Measurements from ENCODE around the gene RIPOR2. TPM values are rescaled to one million over a fixed set of nuclear protein-coding genes. Genes with fewer than 3 reads are reported as not detected.

Gene RIPOR2
- total RNA-seq, 2 experiments from 2014 or later, result 18.0 to 28.9 TPM

DNA sequence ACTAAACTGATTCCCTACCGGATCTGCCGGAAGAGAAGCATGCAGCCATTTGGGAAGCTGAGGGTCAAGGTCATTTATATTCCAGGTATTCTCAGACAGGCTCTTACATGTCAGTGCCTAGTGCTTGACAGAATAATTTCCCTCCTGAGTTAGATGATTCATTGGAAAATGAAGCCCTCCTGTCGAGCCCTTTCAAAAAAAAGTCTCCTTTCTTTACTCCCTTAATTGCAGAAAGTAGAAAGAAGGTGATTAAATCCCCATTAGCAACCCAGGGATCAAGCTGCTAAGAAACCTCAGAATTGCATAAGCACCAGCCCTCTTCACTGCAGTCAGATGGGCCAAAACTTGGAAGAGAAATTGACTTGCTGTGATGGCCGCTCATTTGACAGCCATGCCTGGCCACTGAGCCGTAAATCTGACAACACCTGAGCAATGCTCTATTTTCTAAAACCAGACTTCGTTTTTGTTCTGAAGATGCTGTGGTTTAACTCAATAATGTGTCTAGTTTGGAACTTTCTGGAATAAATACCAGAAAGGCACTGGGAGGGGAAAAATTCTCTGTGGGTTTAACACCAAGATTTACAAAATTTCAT, 76.1 kb downstream of the RIPOR2 start:
- TF ChIP-seq EZH2phosphoT487 (IDR thresholded peaks at IDR 0.05; ENCODE audit: borderline replicate concordance, low read depth, low read length), result no peak
- TF ChIP-seq, protein P1, sequence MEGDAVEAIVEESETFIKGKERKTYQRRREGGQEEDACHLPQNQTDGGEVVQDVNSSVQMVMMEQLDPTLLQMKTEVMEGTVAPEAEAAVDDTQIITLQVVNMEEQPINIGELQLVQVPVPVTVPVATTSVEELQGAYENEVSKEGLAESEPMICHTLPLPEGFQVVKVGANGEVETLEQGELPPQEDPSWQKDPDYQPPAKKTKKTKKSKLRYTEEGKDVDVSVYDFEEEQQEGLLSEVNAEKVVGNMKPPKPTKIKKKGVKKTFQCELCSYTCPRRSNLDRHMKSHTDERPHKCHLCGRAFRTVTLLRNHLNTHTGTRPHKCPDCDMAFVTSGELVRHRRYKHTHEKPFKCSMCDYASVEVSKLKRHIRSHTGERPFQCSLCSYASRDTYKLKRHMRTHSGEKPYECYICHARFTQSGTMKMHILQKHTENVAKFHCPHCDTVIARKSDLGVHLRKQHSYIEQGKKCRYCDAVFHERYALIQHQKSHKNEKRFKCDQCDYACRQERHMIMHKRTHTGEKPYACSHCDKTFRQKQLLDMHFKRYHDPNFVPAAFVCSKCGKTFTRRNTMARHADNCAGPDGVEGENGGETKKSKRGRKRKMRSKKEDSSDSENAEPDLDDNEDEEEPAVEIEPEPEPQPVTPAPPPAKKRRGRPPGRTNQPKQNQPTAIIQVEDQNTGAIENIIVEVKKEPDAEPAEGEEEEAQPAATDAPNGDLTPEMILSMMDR (conservative IDR thresholded peaks at IDR 0.05; ENCODE audit: low read length), result no peak
- ChIA-PET POLR2A (interaction anchor here (0.6 to 1.8 kb wide), 7 partner anchors 14 to 169 kb away, joined by 3 to 8 read pairs (median 4); no protein-coding TSS in a partner anchor), CTCF (ENCODE audit: unreplicated experiment) (interaction anchor here (1.0 kb wide), 2 partner anchors 23 to 132 kb away, joined by 3 read pairs; no protein-coding TSS in a partner anchor)
- H3K4me3 ChIP-seq (ENCODE audit: low read depth, low read length, poor library complexity, severe bottlenecking), result no peak overlapping the region
- peaks cover 68% of the 10 kb centered on the region for H3K36me3 ChIP-seq (ENCODE audit: insufficient read depth, low read length)
- peak overlapping the region; percentile 69 for H3K4me2 ChIP-seq (ENCODE audit: low read length)
- H3K4me1 ChIP-seq (ENCODE audit: insufficient read depth, low read length, poor library complexity, severe bottlenecking), result peaks cover 94% of the 10 kb centered on the region
- no peaks in the 10 kb centered on the region for H4K20me1 ChIP-seq (ENCODE audit: insufficient read depth, low read length)
- peak overlapping the region; percentile 82 for H3K27ac ChIP-seq (ENCODE audit: low read depth, low read length, poor library complexity, severe bottlenecking)
- BruUV-seq (replicated peaks), result no TSS peak
- peaks cover 4% of the 10 kb centered on the region; the same call in 1 of the 2 replicates for H3K79me2 ChIP-seq (ENCODE audit: insufficient read depth, low read depth, low read length)
- no peaks in the 10 kb centered on the region for H3K9me2 ChIP-seq (ENCODE audit: insufficient read depth, low read length)
- intact Hi-C loops (cut with micrococcal nuclease; ENCODE audit: unreplicated experiment), result loop anchor here (5.0 kb wide), 1 partner anchor 278 kb away; no protein-coding TSS in a partner anchor
- peak; percentile 28 for DNase-seq (ENCODE audit: low spot score)
- peak overlapping the region; percentile 7; the same call in 1 of the 2 replicates for H2AFZ ChIP-seq (ENCODE audit: low read length)
- H3K9me3 ChIP-seq (ENCODE audit: low read length), result no peaks in the 10 kb centered on the region

DNA sequence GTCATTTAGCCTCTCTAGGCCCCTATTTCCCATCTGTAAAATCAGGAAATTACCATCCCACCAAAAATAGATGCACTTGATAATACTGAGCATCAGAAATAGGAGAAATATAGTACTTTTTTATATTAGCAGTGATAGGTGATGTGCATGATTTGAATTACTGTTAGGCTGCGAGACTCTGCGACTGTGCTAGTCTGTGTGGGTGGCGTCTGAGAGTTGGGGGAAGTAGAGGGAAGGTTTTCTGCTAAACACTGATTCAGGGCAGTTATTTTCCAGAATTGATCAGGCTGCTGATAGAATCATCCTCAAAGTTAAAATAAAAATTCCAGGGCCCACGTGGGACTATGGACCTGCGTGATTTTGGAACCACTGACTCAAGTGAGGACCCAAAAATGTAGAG, 76.6 kb downstream of the RIPOR2 start:
- Histone ChIP-seq H3K79me2 (ENCODE audit: insufficient read depth, low read depth, low read length) (peaks cover 4% of the 10 kb centered on the region; the same call in 1 of the 2 replicates), H3K4me3 (ENCODE audit: low read depth, low read length, poor library complexity, severe bottlenecking) (no peak overlapping the region), H2AFZ (ENCODE audit: low read length) (no peak overlapping the region), H3K9me3 (ENCODE audit: low read length) (no peaks in the 10 kb centered on the region), H3K4me2 (ENCODE audit: low read length) (peak overlapping the region; percentile 69), H3K36me3 (ENCODE audit: insufficient read depth, low read length) (peaks cover 68% of the 10 kb centered on the region), H3K27ac (ENCODE audit: low read depth, low read length, poor library complexity, severe bottlenecking) (peak overlapping the region; percentile 82), H4K20me1 (ENCODE audit: insufficient read depth, low read length) (no peaks in the 10 kb centered on the region), H3K9me2 (ENCODE audit: insufficient read depth, low read length) (no peaks in the 10 kb centered on the region), H3K4me1 (ENCODE audit: insufficient read depth, low read length, poor library complexity, severe bottlenecking) (peaks cover 88% of the 10 kb centered on the region)
- TF ChIP-seq EZH2phosphoT487 (IDR thresholded peaks at IDR 0.05; ENCODE audit: borderline replicate concordance, low read depth, low read length), result no peak
- TF ChIP-seq, protein P1 (conservative IDR thresholded peaks at IDR 0.05; ENCODE audit: low read length), result no peak
- CTCF ChIA-PET (ENCODE audit: unreplicated experiment), result interaction anchor here (0.6 kb wide), 1 partner anchor 75 kb away, joined by 3 read pairs; no protein-coding TSS in a partner anchor
- intact Hi-C loops (cut with micrococcal nuclease; ENCODE audit: unreplicated experiment), result no loop called here
- no peak for DNase-seq (ENCODE audit: low spot score)
- POLR2A ChIA-PET, result interaction anchor here (0.6 to 2.3 kb wide), 3 partner anchors 22 to 170 kb away, joined by 3 to 10 read pairs (median 3); partner anchors contain the start of gene RIPOR2
- no TSS peak for BruUV-seq (replicated peaks)

Data from OCI-LY7 (cell line).